GM23338 (cell line): Measurements from ENCODE around the gene TENM3. TPM values are rescaled to one million over a fixed set of nuclear protein-coding genes. Genes with fewer than 3 reads are reported as not detected.
"Not testable (repeated sequence)": the region's sequence is repeated elsewhere in the genome, so short reads cannot be mapped to it uniquely, and the experiment has no call there.

ENCODE experiments used
- ATAC-seq: fragments of 200-7000 bp; cut with Tn5 transposase; 3 replicates; pipeline ENCODE4 v1.9.1; 2020
- DNase-seq: peaks from one replicate; pipeline ENCODE4 v3.0.0-alpha.2; 2015; ENCODE audit warnings: low spot score
- H2AFZ ChIP-seq: fragments of 200-600 bp; sonication (generic); 2 replicates; pipeline ENCODE4 v1.8.0; 2016; ENCODE audit warnings: antibody characterized with exemption, mild to moderate bottlenecking, moderate library complexity
- H3F3A ChIP-seq: fragments of 200-600 bp; sonication (generic); replicated peaks from 2 replicates; pipeline ENCODE4 v1.8.0; 2017; ENCODE audit warnings: antibody characterized with exemption, mixed run types, low read depth
- H3K27ac ChIP-seq: fragments of 200-600 bp; sonication (generic); 2 replicates; pipeline ENCODE4 v1.6.1; 2016; ENCODE audit warnings: low read depth
- H3K27me3 ChIP-seq: fragments of 200-600 bp; sonication (generic); 2 replicates; pipeline ENCODE4 v1.8.0; 2016; ENCODE audit warnings: mild to moderate bottlenecking, mixed run types, moderate library complexity; ENCODE audit not compliant: insufficient read depth
- H3K36me3 ChIP-seq: fragments of 200-600 bp; sonication (generic); 2 replicates; pipeline ENCODE4 v1.8.0; 2016; ENCODE audit warnings: mild to moderate bottlenecking; ENCODE audit not compliant: insufficient read depth
- H3K4me1 ChIP-seq: fragments of 200-600 bp; sonication (generic); 2 replicates; pipeline ENCODE4 v1.8.0; 2016; ENCODE audit warnings: mild to moderate bottlenecking, moderate library complexity; ENCODE audit not compliant: insufficient read depth
- H3K4me2 ChIP-seq: fragments of 200-600 bp; sonication (generic); 2 replicates; pipeline ENCODE4 v1.7.1; 2017; ENCODE audit warnings: mixed run types
- H3K4me3 ChIP-seq: fragments of 200-600 bp; sonication (generic); 2 replicates; pipeline ENCODE4 v1.6.1; 2016; ENCODE audit warnings: mixed run types
- H3K79me2 ChIP-seq: fragments of 200-600 bp; sonication (generic); replicated peaks from 2 replicates; pipeline ENCODE4 v1.8.0; 2017; ENCODE audit warnings: mild to moderate bottlenecking; ENCODE audit not compliant: insufficient read depth
- H3K9me2 ChIP-seq: fragments of 200-600 bp; sonication (generic); 2 replicates; pipeline ENCODE4 v1.8.0; 2017; ENCODE audit not compliant: insufficient read depth
- H4K20me1 ChIP-seq: fragments of 200-600 bp; sonication (generic); replicated peaks from 2 replicates; pipeline ENCODE4 v1.8.0; 2017; ENCODE audit warnings: mild to moderate bottlenecking; ENCODE audit not compliant: insufficient read depth
- H3K27ac Mint-ChIP-seq: 2 replicates; pipeline ENCODE4 v1.8.0; 2020; ENCODE audit warnings: inconsistent platforms, mild to moderate bottlenecking, moderate library complexity, mixed read lengths
- H3K27me3 Mint-ChIP-seq: 3 replicates; pipeline ENCODE4 v1.8.0; 2022; ENCODE audit warnings: low read depth, mild to moderate bottlenecking, moderate library complexity, mixed read lengths, inconsistent platforms; ENCODE audit not compliant: insufficient read depth, poor library complexity
- H3K36me3 Mint-ChIP-seq: 3 replicates; pipeline ENCODE4 v1.8.0; 2021; ENCODE audit warnings: low read depth, mild to moderate bottlenecking, inconsistent platforms, moderate library complexity, mixed read lengths
- H3K4me1 Mint-ChIP-seq: 3 replicates; pipeline ENCODE4 v1.8.0; 2020; ENCODE audit warnings: mild to moderate bottlenecking, inconsistent platforms, mixed read lengths
- H3K4me3 Mint-ChIP-seq: 3 replicates; pipeline ENCODE4 v1.8.0; 2021; ENCODE audit warnings: moderate library complexity, mild to moderate bottlenecking, inconsistent platforms, mixed read lengths
- H3K9me3 Mint-ChIP-seq: 3 replicates; pipeline ENCODE4 v1.8.0; 2020; ENCODE audit warnings: moderate library complexity, mild to moderate bottlenecking, inconsistent platforms, mixed read lengths
- CREB1 ChIP-seq: fragments of 250-450 bp; sonication (Bioruptor Pico); IDR thresholded peaks from 2 replicates; pipeline ENCODE4 v1.5.0; 2020; ENCODE audit warnings: low read depth, mild to moderate bottlenecking, moderate library complexity
- CTCF ChIP-seq, 2 experiments: fragments of 200-600 bp in 1 of 2; sonication (generic) in 1 of 2; conservative IDR thresholded peaks; 2 replicates each; pipeline versions ENCODE4 v1.5.1 to v1.6.1; 2016 to 2017; ENCODE audit warnings: antibody characterized with exemption in 2 of 2, low read depth in 2 of 2, mild to moderate bottlenecking in 2 of 2, moderate library complexity in 1 of 2
- ETS1 ChIP-seq: IDR thresholded peaks from 2 replicates; pipeline ENCODE4 v1.6.1; 2016; ENCODE audit warnings: antibody characterized with exemption
- EZH2 ChIP-seq: fragments of 200-600 bp; sonication (generic); IDR thresholded peaks from one replicate; pipeline ENCODE4 v1.8.0; 2017; ENCODE audit warnings: antibody characterized with exemption, mild to moderate bottlenecking, low read depth; ENCODE audit not compliant: unreplicated experiment
- EZH2phosphoT487 ChIP-seq: fragments of 200-600 bp; sonication (generic); IDR thresholded peaks from one replicate; pipeline ENCODE4 v1.8.1; 2018; ENCODE audit warnings: antibody characterized with exemption; ENCODE audit not compliant: unreplicated experiment
- JUNB ChIP-seq: IDR thresholded peaks from one replicate; pipeline ENCODE4 v1.6.1; 2016; ENCODE audit warnings: antibody characterized with exemption; ENCODE audit not compliant: unreplicated experiment
- NANOG ChIP-seq: IDR thresholded peaks from 2 replicates; pipeline ENCODE4 v1.6.1; 2016; ENCODE audit warnings: antibody characterized with exemption, borderline replicate concordance
- POLR2AphosphoS5 ChIP-seq: IDR thresholded peaks from 2 replicates; pipeline ENCODE4 v1.6.1; 2016; ENCODE audit warnings: antibody characterized with exemption, low read depth
- STAT1 ChIP-seq: IDR thresholded peaks from one replicate; pipeline ENCODE4 v1.6.1; 2016; ENCODE audit warnings: antibody characterized with exemption; ENCODE audit not compliant: unreplicated experiment
- ZNF114 ChIP-seq: fragments of 250-450 bp; sonication (Bioruptor Pico); IDR thresholded peaks from 2 replicates; pipeline ENCODE4 v1.5.0; 2020; ENCODE audit warnings: mild to moderate bottlenecking, moderate library complexity
- ZNF331 ChIP-seq: fragments of 250-450 bp; sonication (Bioruptor Pico); IDR thresholded peaks from 2 replicates; pipeline ENCODE4 v1.5.0; 2020; ENCODE audit warnings: low read depth, mild to moderate bottlenecking, moderate library complexity
- ZNF462 ChIP-seq: fragments of 250-450 bp; sonication (Bioruptor Pico); IDR thresholded peaks from 2 replicates; pipeline ENCODE4 v1.5.0; 2020; ENCODE audit warnings: mild to moderate bottlenecking, moderate library complexity
- polyA plus RNA-seq: library from polyadenylated mRNA; unstranded; fragments of >200 nt; fragmentation: Nextera tagmentation; extraction: Ambion mirVana; gene quantifications from 2 replicates; pipeline ENCODE4 v1.2.1, GENCODE V29; 2016
- total RNA-seq: library from RNA; depleted of rRNA; stranded (reverse); fragments of >200 nt; shearing (Covaris generic); gene quantifications from 2 replicates; pipeline ENCODE4 v1.2.3, GENCODE V29; 2014

The TENM3 gene
- total and polyA plus RNA-seq, 2 experiments from 2014 or later = 22.2 to 128 TPM

- TF ChIP-seq EZH2 (no peak), CREB1 (no peak)
Measured at GRCh38 chr4:182385897-182386296, 142.7 kb downstream of the TENM3 start (continued).

- ATAC-seq, H3K36me3 ChIP-seq: not testable (repeated sequence)
Measured at GRCh38 chr4:182386576-182386975, 143.4 kb downstream of the TENM3 start.

GRCh38 chr4:182391111-182391684 lies 148.0 kb downstream of the TENM3 start:
- Mint-ChIP-seq H3K9me3 (peaks cover 7% of the 10 kb centered on the region; the same call in 2 of the 3 replicates), H3K4me3 (no peak overlapping the region), H3K27ac (no peak overlapping the region), H3K27me3 (no peaks in the 10 kb centered on the region), H3K4me1 (peaks cover 18% of the 10 kb centered on the region), H3K36me3 (peaks cover 11% of the 10 kb centered on the region; the same call in 2 of the 3 replicates)
- no peaks in the 10 kb centered on the region for H3K27me3 ChIP-seq
- H3K27ac ChIP-seq = no peak overlapping the region
- no peak overlapping the region for H3K4me2 ChIP-seq
- 0 out of 2 replicates have a peak, but pooled peaks cover 6% of the 10 kb centered on the region for H3K4me1 ChIP-seq
- H3K79me2 ChIP-seq = no peaks in the 10 kb centered on the region
- H3K4me3 ChIP-seq = no peak overlapping the region
- no peaks in the 10 kb centered on the region for H4K20me1 ChIP-seq
- no peaks in the 10 kb centered on the region for H3K36me3 ChIP-seq
- DNase-seq (no peak), ATAC-seq (no peak)
- no peak overlapping the region for H2AFZ ChIP-seq
- H3K9me2 ChIP-seq = no peaks in the 10 kb centered on the region
- H3F3A ChIP-seq = no peaks in the 10 kb centered on the region
- no peak for TF ChIP-seq ETS1
- no peak for TF ChIP-seq ZNF462
- TF ChIP-seq ZNF331 (CRISPR knock-in tag) = no peak
- no peak for TF ChIP-seq STAT1
- TF ChIP-seq CTCF (conservative IDR thresholded peaks at IDR 0.05; ENCODE audit: low read depth in 2 of 2) = no peak
- TF ChIP-seq NANOG = no peak
- TF ChIP-seq EZH2 = no peak
- no peak for TF ChIP-seq ZNF114 (CRISPR knock-in tag)
- TF ChIP-seq JUNB = no peak
- no peak for TF ChIP-seq CREB1
- no peak for TF ChIP-seq POLR2AphosphoS5
- TF ChIP-seq EZH2phosphoT487 = no peak

More at GRCh38 chr4:182386576-182386975, 143.4 kb downstream of the TENM3 start:
- H3K36me3 Mint-ChIP-seq = peaks cover 21% of the 10 kb centered on the region
- H3K9me2 ChIP-seq, H3K4me2 ChIP-seq, H3K4me3 ChIP-seq, H4K20me1 ChIP-seq, H3K27me3 ChIP-seq, H3F3A ChIP-seq, H3K27ac ChIP-seq, H3K27me3 Mint-ChIP-seq, H3K4me3 Mint-ChIP-seq, H2AFZ ChIP-seq, H3K79me2 ChIP-seq, H3K27ac Mint-ChIP-seq, DNase-seq: not testable (repeated sequence)
- H3K9me3 Mint-ChIP-seq = peaks cover 14% of the 10 kb centered on the region; the same call in 2 of the 3 replicates
- peaks cover 12% of the 10 kb centered on the region for H3K4me1 ChIP-seq
- peaks cover 15% of the 10 kb centered on the region for H3K4me1 Mint-ChIP-seq
